ENCODE results near the gene GRIK4.

DNA sequence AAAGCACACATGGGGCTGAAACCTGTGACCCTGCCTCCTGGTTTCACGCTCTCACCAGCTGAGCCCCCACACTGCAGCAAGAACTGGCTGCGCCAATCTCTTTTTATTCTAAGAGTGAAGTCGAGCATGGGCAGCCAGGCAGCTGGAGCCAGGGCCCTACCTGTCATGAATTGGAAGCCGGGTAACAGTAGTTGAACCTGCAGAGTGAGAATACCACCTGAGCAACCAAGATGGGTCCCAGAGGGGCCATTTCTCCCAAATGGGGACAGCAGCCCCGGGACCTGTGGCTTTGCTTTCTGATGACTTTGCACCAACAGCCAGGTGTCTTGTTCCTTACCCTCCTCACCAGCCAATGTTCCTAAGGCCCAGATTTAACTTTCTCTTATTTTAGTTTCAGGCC, 178.9 kb downstream of the GRIK4 start:
- TF ChIP-seq, protein P1, sequence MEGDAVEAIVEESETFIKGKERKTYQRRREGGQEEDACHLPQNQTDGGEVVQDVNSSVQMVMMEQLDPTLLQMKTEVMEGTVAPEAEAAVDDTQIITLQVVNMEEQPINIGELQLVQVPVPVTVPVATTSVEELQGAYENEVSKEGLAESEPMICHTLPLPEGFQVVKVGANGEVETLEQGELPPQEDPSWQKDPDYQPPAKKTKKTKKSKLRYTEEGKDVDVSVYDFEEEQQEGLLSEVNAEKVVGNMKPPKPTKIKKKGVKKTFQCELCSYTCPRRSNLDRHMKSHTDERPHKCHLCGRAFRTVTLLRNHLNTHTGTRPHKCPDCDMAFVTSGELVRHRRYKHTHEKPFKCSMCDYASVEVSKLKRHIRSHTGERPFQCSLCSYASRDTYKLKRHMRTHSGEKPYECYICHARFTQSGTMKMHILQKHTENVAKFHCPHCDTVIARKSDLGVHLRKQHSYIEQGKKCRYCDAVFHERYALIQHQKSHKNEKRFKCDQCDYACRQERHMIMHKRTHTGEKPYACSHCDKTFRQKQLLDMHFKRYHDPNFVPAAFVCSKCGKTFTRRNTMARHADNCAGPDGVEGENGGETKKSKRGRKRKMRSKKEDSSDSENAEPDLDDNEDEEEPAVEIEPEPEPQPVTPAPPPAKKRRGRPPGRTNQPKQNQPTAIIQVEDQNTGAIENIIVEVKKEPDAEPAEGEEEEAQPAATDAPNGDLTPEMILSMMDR (IDR thresholded peaks at IDR 0.05; ENCODE audit: low read length), result no peak
- no peak for TF ChIP-seq EZH2 (IDR thresholded peaks at IDR 0.05; ENCODE audit: borderline replicate concordance, low read length)

All from OCI-LY1 (cell line).